ENCODE data around the gene TAF11L14.
"Not testable (repeated sequence)": the region's sequence is repeated elsewhere in the genome, so short reads cannot be mapped to it uniquely, and the experiment has no call there.

Gene TAF11L14

GRCh38 chr5:17634160-17634559, at the start of gene TAF11L14:
TSS of gene TAF11L14 (plus strand) at chr5:17634460.
- FAIRE-seq (no peak), DNase-seq (ENCODE audit: insufficient read length, low spot score) (no peak)
- TF ChIP-seq POLR2A (IDR thresholded peaks at IDR 0.05; ENCODE audit: low read depth, low read length): no peak

- not testable (repeated sequence) for DNase-seq (ENCODE audit: insufficient read length, low spot score); FAIRE-seq
These were observed 48.6 kb upstream of the TAF11L14 start, which contains the start of gene TAF11L7 for GRCh38 chr5:17585658-17586057. TSS of gene TAF11L7 (minus strand) at chr5:17585758.

- not testable (repeated sequence) for DNase-seq (ENCODE audit: insufficient read length, low spot score)
These were observed 43.4 kb upstream of the TAF11L14 start, which contains the start of gene TAF11L8 for GRCh38 chr5:17590860-17591259. TSS of gene TAF11L8 (minus strand) at chr5:17590960.

GRCh38 chr5:17594255-17594654, 40.0 kb upstream of the TAF11L14 start, which contains the start of gene TAF11L9:
TSS of gene TAF11L9 (minus strand) at chr5:17594394.
- FAIRE-seq; DNase-seq (ENCODE audit: insufficient read length, low spot score): not testable (repeated sequence)

More at GRCh38 chr5:17590860-17591259, 43.4 kb upstream of the TAF11L14 start, which contains the start of gene TAF11L8:
- not testable (repeated sequence) for FAIRE-seq

- DNase-seq (ENCODE audit: insufficient read length, low spot score); FAIRE-seq: not testable (repeated sequence)
These were observed 36.5 kb upstream of the TAF11L14 start, which contains the start of gene TAF11L10 for GRCh38 chr5:17597728-17598127. TSS of gene TAF11L10 (minus strand) at chr5:17597828.

- not testable (repeated sequence) for DNase-seq (ENCODE audit: insufficient read length, low spot score); FAIRE-seq
These were observed 30.4 kb upstream of the TAF11L14 start, which contains the start of gene TAF11L11 for GRCh38 chr5:17603880-17604279. TSS of gene TAF11L11 (plus strand) at chr5:17604183.

- DNase-seq (ENCODE audit: insufficient read length, low spot score) (no peak), FAIRE-seq (no peak)
- no peak for TF ChIP-seq POLR2A (IDR thresholded peaks at IDR 0.05; ENCODE audit: low read depth, low read length)
These were observed 29.3 kb upstream of the TAF11L14 start for GRCh38 chr5:17604951-17605350.

GRCh38 chr5:17607461-17607860, 26.8 kb upstream of the TAF11L14 start:
- DNase-seq (ENCODE audit: insufficient read length, low spot score): not testable (repeated sequence)

GRCh38 chr5:17610092-17610491, 24.2 kb upstream of the TAF11L14 start, which contains the start of gene TAF11L12:
TSS of gene TAF11L12 (plus strand) at chr5:17610392.
- not testable (repeated sequence) for DNase-seq (ENCODE audit: insufficient read length, low spot score); FAIRE-seq

More at GRCh38 chr5:17607461-17607860, 26.8 kb upstream of the TAF11L14 start:
- FAIRE-seq: not testable (repeated sequence)

- FAIRE-seq (no peak), DNase-seq (ENCODE audit: insufficient read length, low spot score) (no peak)
- no peak for TF ChIP-seq POLR2A (IDR thresholded peaks at IDR 0.05; ENCODE audit: low read depth, low read length)
These were observed 19.2 kb upstream of the TAF11L14 start for GRCh38 chr5:17614872-17615605.

- no peak for FAIRE-seq
- no peak for TF ChIP-seq POLR2A (IDR thresholded peaks at IDR 0.05; ENCODE audit: low read depth, low read length)
These were observed 14.9 kb upstream of the TAF11L14 start for GRCh38 chr5:17619354-17619753.

GRCh38 chr5:17620627-17621026, 13.6 kb upstream of the TAF11L14 start:
- FAIRE-seq (no peak), DNase-seq (ENCODE audit: insufficient read length, low spot score) (no peak)
- no peak for TF ChIP-seq POLR2A (IDR thresholded peaks at IDR 0.05; ENCODE audit: low read depth, low read length)

More at GRCh38 chr5:17619354-17619753, 14.9 kb upstream of the TAF11L14 start:
- no peak for DNase-seq (ENCODE audit: insufficient read length, low spot score)

GRCh38 chr5:17625686-17626085, 8.6 kb upstream of the TAF11L14 start:
- FAIRE-seq: no peak
- TF ChIP-seq POLR2A (IDR thresholded peaks at IDR 0.05; ENCODE audit: low read depth, low read length): no peak
- DNase-seq (ENCODE audit: insufficient read length, low spot score): no peak

- not testable (repeated sequence) for FAIRE-seq; DNase-seq (ENCODE audit: insufficient read length, low spot score)
These were observed 2.5 kb upstream of the TAF11L14 start, which contains the start of gene TAF11L13 for GRCh38 chr5:17631788-17632187. TSS of gene TAF11L13 (plus strand) at chr5:17632088.

GRCh38 chr5:17649232-17649631, 15.0 kb downstream of the TAF11L14 start:
- not testable (repeated sequence) for FAIRE-seq; DNase-seq (ENCODE audit: insufficient read length, low spot score)

- not testable (repeated sequence) for DNase-seq (ENCODE audit: insufficient read length, low spot score); FAIRE-seq
These were observed 21.0 kb downstream of the TAF11L14 start for GRCh38 chr5:17655201-17655759.
